ENCODE measurements around the gene TANK. TPM values are rescaled to one million over a fixed set of nuclear protein-coding genes. Genes with fewer than 3 reads are reported as not detected.
"Not testable (repeated sequence)": the region's sequence is repeated elsewhere in the genome, so short reads cannot be mapped to it uniquely, and the experiment has no call there.

The TANK gene
- total RNA-seq, 3 donors from 2014 or later (not counting 1 experiment from before 2014, with no cell fraction given) = 68.9 to 121 (median 76.1) TPM

GRCh38 chr2:161177969-161178368 is 17.7 kb downstream of the TANK start:
- no peaks in the 10 kb centered on the region for H3K27me3 Mint-ChIP-seq (ENCODE audit: low read depth in 2 of 2)
- peak overlapping the region in 1 of 2 donors; percentile 64 for H3K27ac Mint-ChIP-seq
- H3K4me1 Mint-ChIP-seq = peaks cover 30 to 38% of the 10 kb centered on the region in 2 donors
- no peaks in the 10 kb centered on the region for H3K4me1 ChIP-seq (ENCODE audit: control insufficient read depth, insufficient read depth, low read length)
- peaks cover 37% of the 10 kb centered on the region for H3K36me3 ChIP-seq (ENCODE audit: control insufficient read depth, insufficient read depth, low read length)
- 40% methylated on average over 1 of the region's 1 CpG for WGBS (ENCODE audit: insufficient coverage)
- no peak for TF ChIP-seq CTCF (IDR thresholded peaks at IDR 0.05)
- intact Hi-C loops (cut with micrococcal nuclease) = no loop called here
- no peak overlapping the region for H3K4me3 Mint-ChIP-seq
- DNase-seq (no peak), ATAC-seq (no peak)
- no peak overlapping the region for H3K4me3 ChIP-seq (ENCODE audit: low read length)
- H3K9me3 ChIP-seq (ENCODE audit: control insufficient read depth, insufficient read depth, low read length) = no peaks in the 10 kb centered on the region
- H3K9me3 Mint-ChIP-seq = no peaks in the 10 kb centered on the region
- H3K36me3 Mint-ChIP-seq = peaks cover 6% of the 10 kb centered on the region
- H3K27ac ChIP-seq (ENCODE audit: low read length) = no peak overlapping the region
- no peaks in the 10 kb centered on the region for H3K27me3 ChIP-seq (ENCODE audit: control insufficient read depth, insufficient read depth, low read length)

GRCh38 chr2:161178756-161179155 is 18.5 kb downstream of the TANK start:
- Mint-ChIP-seq H3K36me3 (peaks cover 6% of the 10 kb centered on the region), H3K9me3 (no peaks in the 10 kb centered on the region), H3K4me1 (peaks cover 23 to 31% of the 10 kb centered on the region in 2 donors), H3K27ac (no peak overlapping the region), H3K4me3 (no peak overlapping the region), H3K27me3 (ENCODE audit: low read depth in 2 of 2) (no peaks in the 10 kb centered on the region)
- ATAC-seq (no peak), DNase-seq (no peak)
- intact Hi-C loops (cut with micrococcal nuclease) = no loop called here
- no peak overlapping the region for H3K27ac ChIP-seq (ENCODE audit: low read length)
- WGBS (ENCODE audit: insufficient coverage) = 82% methylated on average over 2 of the region's 4 CpGs
- H3K36me3 ChIP-seq (ENCODE audit: control insufficient read depth, insufficient read depth, low read length) = peaks cover 39% of the 10 kb centered on the region
- no peak for TF ChIP-seq CTCF (IDR thresholded peaks at IDR 0.05)
- no peak overlapping the region for H3K4me3 ChIP-seq (ENCODE audit: low read length)
- no peaks in the 10 kb centered on the region for H3K9me3 ChIP-seq (ENCODE audit: control insufficient read depth, insufficient read depth, low read length)
- H3K4me1 ChIP-seq (ENCODE audit: control insufficient read depth, insufficient read depth, low read length) = no peaks in the 10 kb centered on the region
- no peaks in the 10 kb centered on the region for H3K27me3 ChIP-seq (ENCODE audit: control insufficient read depth, insufficient read depth, low read length)

- intact Hi-C loops (cut with micrococcal nuclease) = no loop called here
- no peak overlapping the region for H3K4me3 Mint-ChIP-seq
- H3K4me1 Mint-ChIP-seq = peaks cover 43 to 72% of the 10 kb centered on the region in 2 donors
- DNase-seq (no peak), ATAC-seq (peak in 1 of 3 donors; percentile 36)
- peak overlapping the region in 1 of 2 donors; percentile 27 for H3K27ac Mint-ChIP-seq
- Histone ChIP-seq H3K27ac (ENCODE audit: low read length) (no peak overlapping the region), H3K36me3 (ENCODE audit: control insufficient read depth, insufficient read depth, low read length) (peaks cover 29% of the 10 kb centered on the region), H3K4me1 (ENCODE audit: control insufficient read depth, insufficient read depth, low read length) (no peaks in the 10 kb centered on the region), H3K9me3 (ENCODE audit: control insufficient read depth, insufficient read depth, low read length) (no peaks in the 10 kb centered on the region), H3K4me3 (ENCODE audit: low read length) (no peak overlapping the region), H3K27me3 (ENCODE audit: control insufficient read depth, insufficient read depth, low read length) (no peaks in the 10 kb centered on the region)
- no peak for TF ChIP-seq CTCF (IDR thresholded peaks at IDR 0.05)
- H3K27me3 Mint-ChIP-seq (ENCODE audit: low read depth in 2 of 2) = no peaks in the 10 kb centered on the region
- no peaks in the 10 kb centered on the region for H3K36me3 Mint-ChIP-seq
- no peaks in the 10 kb centered on the region for H3K9me3 Mint-ChIP-seq
Measured at GRCh38 chr2:161190050-161190449, 29.8 kb downstream of the TANK start.

GRCh38 chr2:161195602-161196001 is 35.4 kb downstream of the TANK start:
- H3K27ac Mint-ChIP-seq; DNase-seq; H3K9me3 Mint-ChIP-seq; intact Hi-C loops (cut with micrococcal nuclease); H3K4me3 ChIP-seq (ENCODE audit: low read length); H3K27ac ChIP-seq (ENCODE audit: low read length); H3K27me3 ChIP-seq (ENCODE audit: control insufficient read depth, insufficient read depth, low read length); H3K27me3 Mint-ChIP-seq (ENCODE audit: low read depth in 2 of 2); H3K36me3 Mint-ChIP-seq; H3K4me3 Mint-ChIP-seq; H3K4me1 ChIP-seq (ENCODE audit: control insufficient read depth, insufficient read depth, low read length); H3K9me3 ChIP-seq (ENCODE audit: control insufficient read depth, insufficient read depth, low read length): not testable (repeated sequence)
- H3K4me1 Mint-ChIP-seq = peaks cover 53 to 59% of the 10 kb centered on the region in 2 donors
- peak in 1 of 3 donors; percentile 30 for ATAC-seq
- WGBS (ENCODE audit: insufficient coverage) = 95% methylated on average over 4 of the region's 4 CpGs
- peaks cover 35% of the 10 kb centered on the region for H3K36me3 ChIP-seq (ENCODE audit: control insufficient read depth, insufficient read depth, low read length)
